ENCODE data around the gene NADSYN1. TPM values are rescaled to one million over a fixed set of nuclear protein-coding genes. Genes with fewer than 3 reads are reported as not detected.
"Not testable (repeated sequence)": the region's sequence is repeated elsewhere in the genome, so short reads cannot be mapped to it uniquely, and the experiment has no call there.

NADSYN1 gene
- total and polyA plus RNA-seq, 8 donors: 18.4 to 77.3 (median 29.4) TPM

DNA sequence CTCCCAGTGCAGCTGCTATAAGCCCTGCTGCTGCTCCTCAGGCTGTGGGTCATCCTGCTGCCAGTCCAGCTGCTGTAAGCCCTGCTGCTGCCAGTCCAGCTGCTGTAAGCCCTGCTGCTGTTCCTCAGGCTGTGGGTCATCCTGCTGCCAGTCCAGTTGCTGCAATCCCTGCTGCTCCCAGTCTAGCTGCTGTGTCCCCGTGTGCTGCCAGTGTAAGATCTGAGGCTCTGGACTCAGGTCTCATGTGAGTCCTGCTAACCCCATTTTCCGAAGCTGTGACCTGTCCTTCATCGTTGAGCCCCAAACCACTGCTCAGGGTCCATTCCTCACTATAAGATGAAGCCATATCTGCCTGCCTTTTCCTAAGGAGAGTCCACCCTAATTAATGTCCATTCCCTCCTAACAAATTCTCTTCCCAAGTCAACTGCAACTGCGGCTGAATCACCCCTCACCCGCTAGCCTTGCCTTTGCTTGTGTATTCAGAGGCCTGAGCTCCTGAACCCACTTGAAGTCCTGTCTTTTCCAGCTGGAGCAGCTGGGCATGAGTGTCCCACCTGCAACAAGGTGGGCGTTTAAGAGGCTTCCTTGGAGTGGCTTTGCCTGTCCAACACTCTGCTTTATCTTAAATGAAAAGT lies 74.7 kb downstream of the NADSYN1 start:
- intact Hi-C loops (cut with DNase I): loop anchor here in 1 of 3 donors (10.0 kb wide), 1 partner anchor 63 kb away; no protein-coding TSS in a partner anchor
- no peaks in the 10 kb centered on the region for H3K9me3 ChIP-seq
- ATAC-seq (no peak), DNase-seq (no peak), FAIRE-seq (no peak)
- H3K27me3 ChIP-seq: no peaks in the 10 kb centered on the region
- no peaks in the 10 kb centered on the region for H3K36me3 ChIP-seq
- TF ChIP-seq, protein P1, sequence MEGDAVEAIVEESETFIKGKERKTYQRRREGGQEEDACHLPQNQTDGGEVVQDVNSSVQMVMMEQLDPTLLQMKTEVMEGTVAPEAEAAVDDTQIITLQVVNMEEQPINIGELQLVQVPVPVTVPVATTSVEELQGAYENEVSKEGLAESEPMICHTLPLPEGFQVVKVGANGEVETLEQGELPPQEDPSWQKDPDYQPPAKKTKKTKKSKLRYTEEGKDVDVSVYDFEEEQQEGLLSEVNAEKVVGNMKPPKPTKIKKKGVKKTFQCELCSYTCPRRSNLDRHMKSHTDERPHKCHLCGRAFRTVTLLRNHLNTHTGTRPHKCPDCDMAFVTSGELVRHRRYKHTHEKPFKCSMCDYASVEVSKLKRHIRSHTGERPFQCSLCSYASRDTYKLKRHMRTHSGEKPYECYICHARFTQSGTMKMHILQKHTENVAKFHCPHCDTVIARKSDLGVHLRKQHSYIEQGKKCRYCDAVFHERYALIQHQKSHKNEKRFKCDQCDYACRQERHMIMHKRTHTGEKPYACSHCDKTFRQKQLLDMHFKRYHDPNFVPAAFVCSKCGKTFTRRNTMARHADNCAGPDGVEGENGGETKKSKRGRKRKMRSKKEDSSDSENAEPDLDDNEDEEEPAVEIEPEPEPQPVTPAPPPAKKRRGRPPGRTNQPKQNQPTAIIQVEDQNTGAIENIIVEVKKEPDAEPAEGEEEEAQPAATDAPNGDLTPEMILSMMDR (IDR thresholded peaks at IDR 0.05): no peak
- 88 to 93% methylated on average over 6 of the region's 6 CpGs for WGBS, 2 donors
- no peaks in the 10 kb centered on the region for H3K4me1 ChIP-seq
- no peak overlapping the region for H3K27ac ChIP-seq
- H3K4me3 ChIP-seq: no peak overlapping the region

DNA sequence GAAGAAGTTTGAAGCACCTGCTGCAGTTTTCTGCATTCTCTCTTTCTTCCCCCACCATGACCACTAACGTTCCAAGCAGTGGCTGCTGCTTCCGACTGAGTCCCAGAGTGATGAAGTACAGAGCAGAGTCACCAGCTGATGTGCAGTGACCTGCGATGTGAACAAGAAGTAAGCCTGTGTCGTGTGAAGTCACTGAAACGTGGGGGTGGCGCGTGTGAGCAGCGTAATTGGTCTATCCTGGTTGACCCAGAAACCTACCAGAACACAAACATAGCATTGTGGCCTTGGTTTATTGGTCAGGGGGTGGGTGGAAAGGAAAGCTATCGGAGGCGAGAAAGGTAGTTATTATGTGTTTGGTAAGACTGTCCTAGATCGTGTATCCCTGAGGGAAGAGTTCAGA lies 77.6 kb downstream of the NADSYN1 start:
- TF ChIP-seq, protein P1 (IDR thresholded peaks at IDR 0.05): no peak
- Histone ChIP-seq H3K9me3 (no peaks in the 10 kb centered on the region), H3K27ac (no peak overlapping the region), H3K27me3 (no peaks in the 10 kb centered on the region), H3K4me3 (no peak overlapping the region), H3K36me3 (no peaks in the 10 kb centered on the region), H3K4me1 (peaks cover 0 to 10% (median 6%) of the 10 kb centered on the region in 3 donors)
- DNase-seq (no peak), ATAC-seq (no peak), FAIRE-seq (no peak)
- WGBS, 2 donors: 91% methylated on average over 11 of the region's 11 CpGs
- intact Hi-C loops (cut with DNase I): no loop called here

DNA sequence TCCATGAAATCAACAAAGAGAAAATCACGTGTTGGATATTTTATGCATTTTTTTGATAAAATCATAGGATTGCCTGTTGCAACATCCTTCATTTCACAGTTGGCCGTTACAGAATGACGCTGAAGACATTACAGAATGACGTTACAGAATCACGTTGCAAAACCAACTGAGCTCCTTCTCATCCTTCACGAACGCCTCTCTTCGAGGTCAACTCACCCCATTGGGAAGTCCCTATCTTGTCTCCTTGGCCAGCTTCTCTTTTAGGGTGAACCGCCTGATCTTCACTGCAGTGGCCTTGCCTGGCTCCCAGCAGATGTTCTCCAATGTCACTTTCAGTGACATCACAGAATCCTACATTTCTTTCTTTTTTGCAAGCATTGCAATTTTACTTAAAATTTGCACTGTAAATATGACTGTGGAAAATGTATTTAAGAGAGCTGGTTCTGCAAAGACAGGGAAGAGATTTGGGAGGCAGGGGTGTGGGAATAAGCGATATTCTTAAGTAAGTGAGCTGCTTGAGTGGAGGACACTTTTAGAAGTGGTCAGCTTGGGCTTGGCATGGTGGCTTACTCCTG lies 79.1 kb downstream of the NADSYN1 start:
- intact Hi-C loops (cut with DNase I): no loop called here
- Histone ChIP-seq H3K36me3 (no peaks in the 10 kb centered on the region), H3K9me3 (no peaks in the 10 kb centered on the region), H3K4me1 (peaks cover 0 to 10% (median 6%) of the 10 kb centered on the region in 3 donors), H3K4me3 (no peak overlapping the region), H3K27ac (no peak overlapping the region), H3K27me3 (no peaks in the 10 kb centered on the region)
- DNase-seq (no peak), ATAC-seq (no peak), FAIRE-seq (no peak)
- TF ChIP-seq, protein P1 (IDR thresholded peaks at IDR 0.05): no peak
- 84 to 85% methylated on average over 10 of the region's 10 CpGs for WGBS, 2 donors

DNA sequence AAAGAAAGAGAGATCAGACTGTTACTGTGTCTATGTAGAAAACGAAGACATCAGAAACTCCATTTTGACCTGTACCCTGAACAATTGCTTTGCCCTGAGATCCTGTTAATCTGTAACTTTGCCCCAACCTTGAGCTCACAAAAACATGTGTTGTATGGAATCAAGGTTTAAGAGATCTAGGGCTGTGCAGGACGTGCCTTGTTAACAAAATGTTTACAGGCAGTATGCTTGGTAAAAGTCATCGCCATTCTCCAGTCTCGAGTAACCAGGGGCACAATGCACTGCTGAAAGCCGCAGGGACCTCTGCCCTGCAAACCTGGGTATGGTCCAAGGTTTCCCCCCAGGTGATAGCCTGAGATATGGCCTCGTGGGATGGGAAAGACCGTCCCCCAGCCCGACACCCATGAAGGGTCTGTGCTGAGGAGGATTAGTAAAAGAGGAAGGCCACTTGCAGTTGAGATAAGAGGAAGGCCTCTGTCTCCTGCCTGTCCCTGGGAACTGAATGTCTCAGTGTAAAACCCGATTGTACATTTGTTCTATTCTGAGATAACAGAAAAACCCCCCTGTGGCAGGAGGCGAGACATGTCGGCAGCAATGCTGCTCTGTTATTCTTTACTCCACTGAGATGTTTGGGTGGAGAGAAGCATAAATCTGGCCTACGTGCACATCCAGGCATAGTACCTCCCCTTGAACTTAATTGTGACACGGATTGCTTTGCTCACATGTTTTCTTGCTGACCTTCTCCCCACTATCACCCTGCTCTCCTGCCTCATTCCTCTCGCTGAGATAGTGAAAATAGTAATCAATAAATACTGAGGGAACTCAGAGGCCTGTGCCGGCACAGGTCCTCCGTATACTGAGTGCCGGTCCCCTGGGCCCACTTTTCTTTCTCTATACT lies 82.0 kb downstream of the NADSYN1 start:
- H3K9me3 ChIP-seq; H3K27me3 ChIP-seq; ATAC-seq; FAIRE-seq; H3K36me3 ChIP-seq; H3K4me3 ChIP-seq; intact Hi-C loops (cut with DNase I); DNase-seq: not testable (repeated sequence)
- WGBS, 2 donors: 20% methylated on average over 17 of the region's 17 CpGs
- H3K27ac ChIP-seq: peak overlapping the region in 1 of 4 donors; percentile 4
- peaks cover 0 to 10% (median 6%) of the 10 kb centered on the region in 3 donors for H3K4me1 ChIP-seq

DNA sequence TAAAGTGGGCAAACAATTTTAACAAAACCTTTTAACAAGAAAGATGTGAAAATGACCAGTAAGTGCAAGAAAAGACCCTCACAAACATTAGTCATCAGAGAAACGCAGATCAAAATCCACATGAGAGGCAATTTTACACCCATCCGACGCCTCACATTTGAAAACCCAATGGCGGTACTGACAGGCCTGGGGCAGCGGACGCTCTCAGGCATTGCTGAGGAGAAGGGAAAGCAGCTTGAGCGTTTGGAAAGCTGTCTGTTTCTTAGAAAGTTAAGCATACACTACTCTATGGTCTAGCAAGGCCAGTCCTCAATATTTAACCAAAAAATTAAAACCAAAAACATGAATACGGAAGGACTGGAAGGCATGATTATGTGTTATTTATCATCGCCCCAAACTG lies 82.8 kb downstream of the NADSYN1 start:
- Histone ChIP-seq H3K36me3 (no peaks in the 10 kb centered on the region), H3K4me3 (no peak overlapping the region), H3K9me3 (no peaks in the 10 kb centered on the region), H3K27ac (no peak overlapping the region), H3K4me1 (peaks cover 0 to 10% (median 6%) of the 10 kb centered on the region in 3 donors), H3K27me3 (no peaks in the 10 kb centered on the region)
- ATAC-seq: no peak
- 96 to 97% methylated on average over 9 of the region's 9 CpGs for WGBS, 2 donors
- intact Hi-C loops (cut with DNase I): no loop called here
- FAIRE-seq: no peak
- DNase-seq: no peak
- TF ChIP-seq, protein P1 (IDR thresholded peaks at IDR 0.05): no peak
